MCF 10A (cell line): ENCODE measurements around the gene SNX32. TPM values are rescaled to one million over a fixed set of nuclear protein-coding genes. Genes with fewer than 3 reads are reported as not detected.

ENCODE experiments used
- BruUV-seq: library from RNA; stranded (reverse); fragments of 400-500 nt; replicated peaks from 2 replicates; lab custom pipeline; 2021; lab: Mats Ljungman, UMichigan
- CTCF ChIA-PET: fragments of 300-600 bp; sonication (Branson Sonifier 250); formaldehyde crosslinking; extraction: SDS; loops from one replicate; lab custom pipeline; 2021; ENCODE audit warnings: antibody characterized with exemption, inconsistent platforms; lab: Yijun Ruan, JAX
- POLR2A ChIA-PET: fragments of 300-600, 350-650 bp; sonication (Branson Sonifier 250); formaldehyde crosslinking; extraction: SDS; loops from one replicate; lab custom pipeline; 2020; ENCODE audit warnings: antibody characterized with exemption, inconsistent platforms; lab: Yijun Ruan, JAX
- DNase-seq: peaks from one replicate; pipeline ENCODE4 v3.0.0-alpha.2; 2018; ENCODE audit not compliant: unreplicated experiment
- H3K27ac Mint-ChIP-seq: one replicate; pipeline ENCODE4 v1.8.0; 2022; ENCODE audit warnings: mild to moderate bottlenecking, low read depth, mixed read lengths; ENCODE audit not compliant: unreplicated experiment
- H3K27me3 Mint-ChIP-seq: one replicate; pipeline ENCODE4 v1.8.0; 2022; ENCODE audit warnings: mixed read lengths; ENCODE audit not compliant: insufficient read depth, unreplicated experiment
- H3K36me3 Mint-ChIP-seq: one replicate; pipeline ENCODE4 v1.8.0; 2022; ENCODE audit warnings: mild to moderate bottlenecking, moderate library complexity, mixed read lengths; ENCODE audit not compliant: insufficient read depth, unreplicated experiment
- H3K4me1 Mint-ChIP-seq: one replicate; pipeline ENCODE4 v1.8.0; 2022; ENCODE audit warnings: mixed read lengths; ENCODE audit not compliant: insufficient read depth, unreplicated experiment
- H3K4me3 Mint-ChIP-seq: one replicate; pipeline ENCODE4 v1.8.0; 2022; ENCODE audit warnings: mild to moderate bottlenecking, moderate library complexity, mixed read lengths; ENCODE audit not compliant: unreplicated experiment
- H3K9me3 Mint-ChIP-seq: one replicate; pipeline ENCODE4 v1.8.0; 2022; ENCODE audit warnings: mixed read lengths; ENCODE audit not compliant: unreplicated experiment
- intact Hi-C: fragments of 100-400 bp; cut with micrococcal nuclease; formaldehyde crosslinking; loops from 2 replicates; pipeline ENCODE4 v1.14.1; 2022
- total RNA-seq: library from RNA; stranded (reverse); gene quantifications from 2 replicates; pipeline ENCODE4 v1.2.3, GENCODE V29; 2022
- TF ChIP-seq, protein P1 (sequence below): fragments of 200-600 bp; IDR thresholded peaks from one replicate; pipeline ENCODE4 v1.8.0; 2022; ENCODE audit warnings: antibody characterized with exemption, mild to moderate bottlenecking; ENCODE audit not compliant: unreplicated experiment

SNX32 gene
- total RNA-seq, 1 experiment from 2014 or later: not detected

DNA sequence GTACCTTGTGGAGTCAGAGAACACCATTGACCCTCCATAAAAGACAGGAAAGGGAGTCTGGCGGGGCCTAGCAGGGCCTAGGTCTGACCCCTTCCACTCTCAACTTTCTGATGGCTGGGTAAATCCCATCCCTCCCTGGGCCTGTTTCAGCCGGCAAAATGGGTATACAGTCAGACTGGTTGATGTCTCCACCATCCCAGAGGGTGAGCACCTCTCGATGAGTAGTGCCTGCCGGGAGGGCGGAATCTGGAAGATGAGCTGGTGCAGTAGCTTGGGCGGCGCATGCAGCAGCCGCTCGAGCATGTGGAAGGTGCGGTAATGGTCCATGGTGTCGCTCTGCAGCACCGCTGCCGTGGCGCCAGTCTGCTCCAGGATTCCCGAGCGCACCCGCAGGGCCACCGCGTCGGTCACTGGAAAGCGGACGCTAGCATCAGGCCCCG lies 54.0 kb downstream of the SNX32 start:
- CTCF ChIA-PET: interaction anchor here (0.6 to 9.0 kb wide), 27 partner anchors 9 to 441 kb away, joined by 3 to 203 read pairs (median 5); partner anchors contain the start of genes CATSPER1, CTSW, KAT5 and MUS81
- peak overlapping the region; percentile 90 for H3K4me3 Mint-ChIP-seq
- TF ChIP-seq, protein P1, sequence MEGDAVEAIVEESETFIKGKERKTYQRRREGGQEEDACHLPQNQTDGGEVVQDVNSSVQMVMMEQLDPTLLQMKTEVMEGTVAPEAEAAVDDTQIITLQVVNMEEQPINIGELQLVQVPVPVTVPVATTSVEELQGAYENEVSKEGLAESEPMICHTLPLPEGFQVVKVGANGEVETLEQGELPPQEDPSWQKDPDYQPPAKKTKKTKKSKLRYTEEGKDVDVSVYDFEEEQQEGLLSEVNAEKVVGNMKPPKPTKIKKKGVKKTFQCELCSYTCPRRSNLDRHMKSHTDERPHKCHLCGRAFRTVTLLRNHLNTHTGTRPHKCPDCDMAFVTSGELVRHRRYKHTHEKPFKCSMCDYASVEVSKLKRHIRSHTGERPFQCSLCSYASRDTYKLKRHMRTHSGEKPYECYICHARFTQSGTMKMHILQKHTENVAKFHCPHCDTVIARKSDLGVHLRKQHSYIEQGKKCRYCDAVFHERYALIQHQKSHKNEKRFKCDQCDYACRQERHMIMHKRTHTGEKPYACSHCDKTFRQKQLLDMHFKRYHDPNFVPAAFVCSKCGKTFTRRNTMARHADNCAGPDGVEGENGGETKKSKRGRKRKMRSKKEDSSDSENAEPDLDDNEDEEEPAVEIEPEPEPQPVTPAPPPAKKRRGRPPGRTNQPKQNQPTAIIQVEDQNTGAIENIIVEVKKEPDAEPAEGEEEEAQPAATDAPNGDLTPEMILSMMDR: no peak
- POLR2A ChIA-PET: interaction anchor here (0.6 to 9.9 kb wide), 23 partner anchors 9 to 593 kb away, joined by 3 to 222 read pairs (median 13); partner anchors contain the start of genes BANF1, C11orf68, CFL1 and DPP3
- peak overlapping the region; percentile 90 for H3K27ac Mint-ChIP-seq
- peaks cover 61% of the 10 kb centered on the region for H3K36me3 Mint-ChIP-seq
- H3K9me3 Mint-ChIP-seq: no peaks in the 10 kb centered on the region
- intact Hi-C loops: loop anchor here (1.0 to 2.0 kb wide), 2 partner anchors 73 to 102 kb away; partner anchors contain the start of gene SART1
- BruUV-seq: TSS peak; percentile 1
- H3K4me1 Mint-ChIP-seq: peaks cover 26% of the 10 kb centered on the region
- no peak for DNase-seq
- H3K27me3 Mint-ChIP-seq: no peaks in the 10 kb centered on the region

DNA sequence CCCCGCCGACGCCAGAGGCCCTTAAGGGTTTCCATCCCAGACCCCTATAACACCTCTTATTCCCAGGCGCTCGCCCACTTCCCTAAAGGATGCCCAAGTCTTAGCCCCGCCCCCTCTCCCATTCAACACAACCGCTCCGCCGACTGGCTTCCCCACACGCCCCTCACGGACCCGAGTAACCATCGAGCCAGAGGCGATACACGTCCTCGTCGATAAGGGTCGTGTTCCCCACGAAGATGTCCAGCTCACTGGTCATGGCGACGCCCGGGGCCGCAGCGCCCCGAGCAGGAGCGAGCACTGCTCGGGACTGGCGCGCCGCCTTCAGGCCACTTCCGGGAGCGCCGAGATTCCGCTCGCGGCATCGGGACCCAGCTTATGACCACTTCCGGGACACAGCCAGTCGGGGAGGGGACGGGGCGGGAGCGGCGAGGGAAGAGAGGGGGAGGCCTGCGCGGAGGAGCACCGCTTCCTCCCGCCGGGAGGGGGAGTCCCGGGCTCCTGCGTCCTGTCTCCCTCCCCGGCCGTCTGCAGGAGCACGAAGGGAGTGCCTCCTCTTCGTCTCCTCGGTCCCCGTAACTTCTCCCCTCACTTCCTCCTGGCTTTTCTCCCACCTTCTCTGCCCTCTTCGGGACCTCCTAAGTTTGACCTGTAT lies 54.5 kb downstream of the SNX32 start, which contains the start of gene FIBP:
Gene FIBP, minus strand, starts transcription at position 309 of the 652 bp plus-strand sequence. Its CDS starts 53 bp downstream, at position 256.
- TF ChIP-seq, protein P1: peak; percentile 84
- BruUV-seq: no TSS peak
- Mint-ChIP-seq H3K27me3 (no peaks in the 10 kb centered on the region), H3K4me1 (peaks cover 28% of the 10 kb centered on the region), H3K9me3 (no peaks in the 10 kb centered on the region), H3K27ac (peak within 1 kb of the TSS; percentile 90), H3K36me3 (peaks cover 66% of the 10 kb centered on the region), H3K4me3 (peak within 1 kb of the TSS; percentile 90)
- DNase-seq: peak; percentile 97
- ChIA-PET POLR2A (interaction anchor here (0.6 to 9.9 kb wide), 29 partner anchors 10 to 1576 kb away, joined by 3 to 222 read pairs (median 8); partner anchors contain the start of genes BANF1, C11orf68, CFL1 and DPP3), CTCF (interaction anchor here (0.6 to 9.0 kb wide), 29 partner anchors 8 to 442 kb away, joined by 3 to 203 read pairs (median 4); partner anchors contain the start of genes BANF1, CTSW, EIF1AD and FOSL1)
- intact Hi-C loops: loop anchor here (1.0 to 2.0 kb wide), 2 partner anchors 73 to 101 kb away; partner anchors contain the start of gene SART1

DNA sequence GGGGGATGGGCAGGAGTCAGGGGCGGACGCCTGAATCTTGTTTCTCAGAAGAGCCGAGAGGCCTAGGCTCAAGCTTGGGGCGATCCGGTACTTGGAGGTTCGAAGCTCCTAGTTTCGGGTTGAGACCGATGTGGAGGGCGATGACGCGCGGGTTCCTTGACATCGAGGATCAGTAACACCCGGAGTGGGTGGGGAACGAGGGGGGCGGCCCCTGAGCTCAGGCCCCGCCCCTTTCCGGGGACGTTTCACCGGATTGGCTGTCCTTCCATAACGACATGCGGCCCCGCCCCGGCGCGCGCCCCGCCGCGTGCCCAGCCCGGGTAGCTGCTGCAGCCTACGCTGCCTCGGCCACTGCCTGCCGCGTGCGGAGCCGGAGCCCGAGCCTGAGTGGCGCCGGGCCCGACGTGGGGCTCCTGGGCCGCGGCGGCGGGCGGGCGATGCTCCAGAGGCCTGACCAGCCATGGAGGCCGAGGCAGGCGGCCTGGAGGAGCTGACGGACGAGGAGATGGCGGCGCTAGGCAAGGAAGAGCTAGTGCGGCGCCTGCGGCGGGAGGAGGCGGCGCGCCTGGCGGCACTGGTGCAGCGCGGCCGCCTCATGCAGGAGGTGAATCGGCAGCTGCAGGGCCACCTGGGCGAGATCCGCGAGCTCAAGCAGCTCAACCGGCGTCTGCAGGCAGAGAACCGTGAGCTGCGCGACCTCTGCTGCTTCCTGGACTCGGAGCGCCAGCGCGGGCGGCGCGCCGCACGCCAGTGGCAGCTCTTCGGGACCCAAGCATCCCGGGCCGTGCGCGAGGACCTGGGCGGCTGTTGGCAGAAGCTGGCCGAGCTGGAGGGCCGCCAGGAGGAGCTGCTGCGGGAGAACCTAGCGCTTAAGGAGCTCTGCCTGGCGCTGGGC lies 56.8 kb downstream of the SNX32 start, which contains the start of gene CCDC85B:
Gene CCDC85B, plus strand, starts transcription at position 350 of the 895 bp plus-strand sequence. Its CDS starts 111 bp downstream, at position 461.
- no TSS peak for BruUV-seq
- intact Hi-C loops: loop anchor here (1.0 kb wide), 2 partner anchors 9 to 21 kb away; no protein-coding TSS in a partner anchor
- CTCF ChIA-PET: interaction anchor here (0.6 to 9.0 kb wide), 14 partner anchors 8 to 380 kb away, joined by 3 to 203 read pairs (median 5); partner anchors contain the start of genes FOSL1 and MUS81
- H3K4me3 Mint-ChIP-seq: peak within 1 kb of the TSS; percentile 90
- H3K9me3 Mint-ChIP-seq: no peaks in the 10 kb centered on the region
- POLR2A ChIA-PET: interaction anchor here (0.6 to 9.9 kb wide), 39 partner anchors 9 to 876 kb away, joined by 3 to 222 read pairs (median 4); partner anchors contain the start of genes BANF1, C11orf68, CFL1 and DPF2
- peak within 1 kb of the TSS; percentile 90 for H3K27ac Mint-ChIP-seq
- peaks cover 32% of the 10 kb centered on the region for H3K4me1 Mint-ChIP-seq
- TF ChIP-seq, protein P1: no peak
- peaks cover 74% of the 10 kb centered on the region for H3K36me3 Mint-ChIP-seq
- peak; percentile 95 for DNase-seq
- no peaks in the 10 kb centered on the region for H3K27me3 Mint-ChIP-seq
